GM19043 (cell line): ENCODE data around the gene IGLON5.

Source experiments
- ATAC-seq: cut with Tn5 transposase; IDR thresholded peaks from one replicate; pipeline ENCODE4 v1.9.1; 2021; ENCODE audit warnings: low read depth; ENCODE audit not compliant: unreplicated experiment

Gene IGLON5

GRCh38 chr19:51317376-51317775 lies 5.9 kb downstream of the IGLON5 start:
- ATAC-seq: no peak

DNA sequence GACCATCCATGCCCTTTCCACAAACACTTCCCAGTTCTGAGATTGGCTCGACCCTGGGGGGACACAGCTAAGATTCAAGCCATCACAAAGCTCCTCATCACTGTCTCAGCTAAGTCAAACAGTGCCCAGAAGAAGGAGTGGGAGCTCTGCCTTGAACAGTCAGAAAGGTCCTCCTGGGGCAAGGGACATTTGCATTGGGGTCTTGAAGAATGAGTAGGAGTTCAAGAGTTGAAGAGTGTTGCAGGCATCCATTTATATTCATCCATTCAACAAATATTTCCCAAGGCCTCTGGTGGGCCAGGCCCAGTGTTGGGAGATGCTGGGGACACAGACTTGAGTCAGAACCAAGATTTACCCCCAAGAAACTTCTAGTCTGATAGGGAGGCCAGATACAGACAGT lies 6.5 kb downstream of the IGLON5 start:
- ATAC-seq: no peak

DNA sequence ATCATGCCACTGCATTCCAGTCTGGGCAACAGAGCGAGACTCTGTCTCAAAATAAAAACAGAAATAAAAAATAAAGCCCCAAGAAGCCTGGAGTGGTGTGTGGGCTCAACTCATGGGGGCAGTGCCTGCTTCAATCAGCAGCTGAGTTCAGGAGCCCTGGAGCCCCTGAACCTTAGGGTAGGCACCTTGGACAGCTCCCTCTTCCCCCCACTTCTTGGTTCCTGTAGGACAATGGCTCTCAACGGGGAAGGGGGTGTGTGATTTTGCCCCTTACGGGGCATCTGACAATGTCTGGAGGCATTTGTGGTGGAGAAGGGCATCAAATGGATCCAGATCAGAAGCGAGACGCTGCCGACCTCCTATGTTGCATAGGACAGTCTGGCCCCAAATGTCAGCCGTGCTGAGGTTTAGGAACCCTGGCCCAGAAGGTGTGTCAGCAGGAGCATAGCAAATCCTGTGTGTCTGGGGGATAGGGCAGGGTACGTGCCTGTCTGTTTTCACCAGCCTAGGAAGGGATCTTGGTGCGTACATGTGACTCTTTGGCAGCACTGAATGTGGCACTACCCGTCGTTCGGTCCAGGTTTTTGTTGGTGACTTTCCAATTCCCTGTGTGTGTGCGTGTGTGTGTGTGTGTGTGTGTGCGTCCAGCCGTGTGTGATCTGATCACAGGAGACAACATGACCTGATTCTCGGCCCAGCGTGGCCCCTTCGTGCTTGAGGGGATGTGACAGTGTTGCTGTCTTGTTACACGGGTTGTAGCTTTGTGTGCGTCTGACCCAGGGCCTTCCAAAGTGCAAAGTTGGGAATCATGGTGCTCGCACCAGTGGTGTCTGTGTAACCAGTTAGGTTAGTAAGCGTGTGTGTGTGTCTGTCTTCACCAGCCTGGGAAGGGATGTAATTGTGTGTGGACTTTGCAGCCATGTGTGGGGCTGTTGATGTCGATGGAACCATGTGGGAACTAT lies 7.5 kb downstream of the IGLON5 start:
- ATAC-seq: no peak

- no peak for ATAC-seq
Measured at GRCh38 chr19:51319649-51320279, 8.3 kb downstream of the IGLON5 start.

- no peak for ATAC-seq
Measured at GRCh38 chr19:51320280-51320657, 8.8 kb downstream of the IGLON5 start.

- no peak for ATAC-seq
Measured at GRCh38 chr19:51321799-51322198, 10.4 kb downstream of the IGLON5 start.

- no peak for ATAC-seq
Measured at GRCh38 chr19:51323481-51324166, 12.2 kb downstream of the IGLON5 start.

GRCh38 chr19:51324167-51324481 lies 12.7 kb downstream of the IGLON5 start:
- no peak for ATAC-seq

DNA sequence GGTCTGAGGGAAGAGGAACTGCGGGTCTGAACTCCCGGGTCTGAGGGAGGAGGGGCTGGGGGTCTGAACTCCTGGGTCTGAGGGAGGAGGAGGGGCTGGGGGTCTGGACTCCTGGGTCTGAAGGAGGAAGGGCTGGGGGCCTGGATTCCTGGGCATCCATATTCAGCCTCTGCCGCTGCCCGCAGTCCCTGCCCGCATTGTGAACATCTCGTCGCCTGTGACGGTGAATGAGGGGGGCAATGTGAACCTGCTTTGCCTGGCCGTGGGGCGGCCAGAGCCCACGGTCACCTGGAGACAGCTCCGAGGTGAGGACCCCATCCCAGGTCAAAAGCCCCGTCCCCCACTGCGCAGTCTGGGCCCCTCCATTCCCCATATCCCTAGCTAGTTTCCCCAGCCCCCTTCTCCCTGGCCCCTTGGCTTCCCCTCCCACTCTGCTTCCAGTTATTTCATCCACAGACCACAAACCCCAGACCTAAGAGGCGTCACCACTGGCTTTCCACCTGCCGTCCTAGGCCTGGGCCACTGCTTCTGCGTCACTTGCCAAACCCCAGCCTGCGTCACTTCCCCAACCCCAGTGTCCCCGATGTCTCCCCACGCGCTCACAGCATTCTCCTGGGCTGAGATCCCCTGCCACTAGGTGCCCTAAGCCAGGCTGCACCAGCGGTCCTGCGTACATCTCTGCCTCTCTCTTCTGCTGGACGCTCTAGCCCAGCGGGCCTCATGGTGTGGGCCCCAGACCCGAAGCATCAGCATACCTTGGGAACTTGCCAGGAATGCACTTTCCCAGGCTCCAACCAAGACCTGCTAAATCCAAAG lies 13.9 kb downstream of the IGLON5 start:
- ATAC-seq: no peak

DNA sequence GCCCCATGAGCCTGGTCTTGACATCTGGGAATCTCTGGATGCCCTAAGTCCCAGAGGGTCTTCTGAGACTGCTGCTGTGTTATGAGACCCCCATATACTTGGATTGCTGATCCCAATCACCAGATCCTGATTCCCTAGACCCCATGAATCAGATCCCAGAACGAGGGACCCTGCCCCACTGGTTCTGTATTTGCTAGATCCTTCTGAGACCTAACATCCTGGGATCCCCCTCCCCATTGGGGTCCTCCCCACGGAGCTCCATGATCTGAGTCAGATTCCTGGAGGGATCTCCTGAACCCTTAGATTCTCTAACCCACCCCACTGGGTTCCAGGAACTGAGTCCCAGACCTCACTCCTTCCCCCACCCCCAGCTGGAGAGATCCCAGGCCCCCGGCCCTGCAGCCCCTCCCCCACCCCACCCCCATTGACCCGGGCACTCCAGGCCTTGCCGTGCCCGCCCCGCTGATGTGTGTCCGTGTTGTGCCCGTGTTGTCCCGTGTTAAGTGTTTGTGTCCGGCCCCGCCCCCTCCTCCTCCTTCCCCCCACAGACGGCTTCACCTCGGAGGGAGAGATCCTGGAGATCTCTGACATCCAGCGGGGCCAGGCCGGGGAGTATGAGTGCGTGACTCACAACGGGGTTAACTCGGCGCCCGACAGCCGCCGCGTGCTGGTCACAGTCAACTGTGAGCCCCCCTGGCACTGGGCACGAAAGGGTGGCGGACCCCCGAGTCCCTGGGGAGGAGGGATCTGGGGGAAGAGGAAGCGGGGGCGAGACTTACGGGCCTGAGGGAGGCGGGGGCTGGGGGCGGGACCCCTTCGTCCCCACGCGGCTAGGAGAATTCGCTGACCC lies 15.0 kb downstream of the IGLON5 start:
- no peak for ATAC-seq

- no peak for ATAC-seq
Measured at GRCh38 chr19:51327066-51328001, 15.9 kb downstream of the IGLON5 start.

GRCh38 chr19:51329411-51329810 lies 18.0 kb downstream of the IGLON5 start:
- ATAC-seq: no peak

GRCh38 chr19:51330366-51330765 lies 18.9 kb downstream of the IGLON5 start:
- no peak for ATAC-seq

DNA sequence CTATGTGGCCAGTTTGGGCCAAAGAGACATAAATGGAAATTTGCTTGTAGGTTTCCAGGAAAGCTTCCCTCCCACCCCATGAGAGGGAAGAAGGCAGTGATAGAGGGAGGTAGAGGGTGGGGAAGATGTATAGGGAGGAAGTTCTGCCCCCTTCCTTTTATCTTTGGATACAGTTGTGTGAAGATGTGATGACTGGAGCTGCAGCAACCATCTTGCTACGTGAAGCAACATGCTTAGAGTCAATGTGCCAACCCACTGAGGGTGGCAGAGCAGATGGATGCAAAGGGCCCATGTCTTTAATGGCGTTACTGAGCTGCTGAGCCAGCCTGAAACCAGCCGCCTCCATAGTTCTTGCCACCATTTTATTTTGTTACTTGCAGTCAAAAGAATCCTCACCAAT lies 19.7 kb downstream of the IGLON5 start:
- ATAC-seq: no peak

- no peak for ATAC-seq
Measured at GRCh38 chr19:51331716-51332115, 20.3 kb downstream of the IGLON5 start.

- ATAC-seq: no peak
Measured at GRCh38 chr19:51333836-51334460, 22.5 kb downstream of the IGLON5 start.

DNA sequence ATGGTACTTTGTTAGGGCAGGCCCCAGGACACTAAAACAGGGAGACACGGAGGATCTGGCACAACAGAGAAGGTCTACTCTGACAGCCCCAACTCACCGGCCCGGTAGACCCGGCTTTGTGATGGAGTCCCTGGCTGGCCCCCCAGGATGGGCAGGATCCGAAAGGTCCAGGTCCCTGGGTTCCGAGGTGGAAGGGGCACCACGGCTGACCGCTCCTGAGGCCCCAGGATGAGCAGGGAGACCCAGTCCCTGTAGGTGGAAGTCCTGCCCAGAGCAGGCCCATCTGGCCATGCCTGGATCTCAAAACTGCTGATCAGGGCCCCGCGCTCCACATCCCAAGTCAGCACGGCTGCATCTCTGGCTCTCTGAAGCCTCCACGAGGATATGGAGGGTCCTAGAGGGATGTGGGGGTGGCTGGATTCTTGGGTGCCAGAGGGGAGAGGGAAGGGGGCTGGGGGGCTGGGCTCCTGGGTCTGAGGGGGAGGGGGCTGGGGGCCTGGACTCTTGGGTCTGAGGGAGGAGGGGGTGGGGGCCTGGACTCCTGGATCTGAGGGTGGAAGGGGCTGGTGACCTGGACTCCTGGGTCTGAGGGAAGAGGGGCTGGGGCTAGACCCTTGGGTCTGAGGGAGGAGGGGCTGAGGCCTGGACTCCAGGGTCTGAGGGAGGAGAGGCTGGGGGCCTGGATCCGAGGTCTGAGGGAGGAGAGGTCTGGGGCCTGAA lies 25.9 kb downstream of the IGLON5 start:
- no peak for ATAC-seq
